ENCODE data around the gene GGT6. TPM values are rescaled to one million over a fixed set of nuclear protein-coding genes. Genes with fewer than 3 reads are reported as not detected.

GGT6 gene
- total and polyA plus RNA-seq, 3 donors from 2014 or later = 2.5 to 5.9 (median 3.8) TPM

DNA sequence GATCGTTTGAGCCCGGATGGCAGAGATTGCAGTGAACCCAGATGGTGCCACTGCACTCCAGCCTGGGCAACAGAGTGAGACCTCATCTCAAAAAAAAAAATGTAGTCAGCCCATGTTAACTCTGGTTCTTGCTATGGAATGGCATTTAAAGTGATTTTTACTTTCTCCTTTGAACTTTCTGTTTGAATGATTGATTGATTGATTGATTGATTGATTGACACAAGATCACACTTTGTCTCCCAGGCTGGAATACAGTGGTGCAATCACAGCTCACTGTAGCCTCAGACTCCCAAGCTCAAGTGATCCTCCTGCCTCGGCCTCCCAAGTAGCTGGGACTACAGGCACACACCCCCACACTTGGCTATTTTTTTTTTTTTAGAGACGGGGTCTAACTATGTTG, 40.9 kb upstream of the GGT6 start:
- Histone ChIP-seq H3K36me3 (ENCODE audit: low read depth, missing control alignments) (no peaks in the 10 kb centered on the region), H3K27ac (no peak overlapping the region), H3K9me3 (no peaks in the 10 kb centered on the region), H3K4me3 (no peak overlapping the region), H3K27me3 (no peaks in the 10 kb centered on the region), H3K4me1 (peaks cover 32% of the 10 kb centered on the region)
- no peak for DNase-seq
- 93 to 97% methylated on average over 4 of the region's 4 CpGs for WGBS, 2 donors
- TF ChIP-seq CTCF (IDR thresholded peaks at IDR 0.05) = no peak
- TF ChIP-seq POLR2A (IDR thresholded peaks at IDR 0.05) = no peak
- intact Hi-C loops (cut with DNase I; ENCODE audit: low total_unique reads) = no loop called here

DNA sequence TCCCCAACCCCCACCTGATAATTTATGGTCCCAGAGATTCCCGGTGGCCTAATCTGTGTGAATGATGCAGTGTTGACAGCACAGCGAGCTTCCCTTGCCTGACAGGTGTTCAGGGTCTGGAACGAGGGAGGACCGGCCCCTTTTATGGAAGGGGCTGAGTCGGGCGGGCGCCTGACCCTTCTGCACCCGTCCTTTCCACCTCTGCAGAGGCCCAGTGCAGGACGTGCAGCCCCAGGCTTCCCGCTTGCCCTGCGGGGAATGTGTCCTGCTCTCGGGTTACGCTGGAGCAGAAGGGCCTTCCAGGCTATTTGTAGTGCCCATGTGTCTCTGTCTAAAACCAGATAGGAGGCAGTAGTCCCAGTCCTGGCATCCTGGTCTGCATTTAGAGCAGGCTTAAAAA, 40.2 kb upstream of the GGT6 start:
- Histone ChIP-seq H3K36me3 (ENCODE audit: low read depth, missing control alignments) (no peaks in the 10 kb centered on the region), H3K9me3 (no peaks in the 10 kb centered on the region), H3K27ac (no peak overlapping the region), H3K27me3 (no peaks in the 10 kb centered on the region), H3K4me1 (peaks cover 24% of the 10 kb centered on the region), H3K4me3 (no peak overlapping the region)
- 81 to 87% methylated on average over 12 to 13 of the region's 13 CpGs for WGBS, 2 donors
- intact Hi-C loops (cut with DNase I; ENCODE audit: low total_unique reads) = no loop called here
- no peak for DNase-seq
- no peak for TF ChIP-seq CTCF (IDR thresholded peaks at IDR 0.05)
- TF ChIP-seq POLR2A (IDR thresholded peaks at IDR 0.05) = no peak

- no peaks in the 10 kb centered on the region for H3K9me3 ChIP-seq
- peak overlapping the region in 1 of 2 donors; percentile 37 for H3K27ac ChIP-seq
- H3K4me1 ChIP-seq = peaks cover 15% of the 10 kb centered on the region
- TF ChIP-seq CTCF (IDR thresholded peaks at IDR 0.05) (no peak), POLR2A (IDR thresholded peaks at IDR 0.05) (no peak)
- no peaks in the 10 kb centered on the region for H3K36me3 ChIP-seq (ENCODE audit: low read depth, missing control alignments)
- DNase-seq = peak; percentile 50
- WGBS, 2 donors = 49 to 58% methylated on average over 6 to 22 of the region's 25 CpGs
- intact Hi-C loops (cut with DNase I; ENCODE audit: low total_unique reads) = no loop called here
- H3K4me3 ChIP-seq = no peak overlapping the region
- no peaks in the 10 kb centered on the region for H3K27me3 ChIP-seq
These were observed 39.3 kb upstream of the GGT6 start for GRCh38 chr17:4599505-4600281.

- Histone ChIP-seq H3K27me3 (no peaks in the 10 kb centered on the region), H3K4me3 (no peak overlapping the region), H3K36me3 (ENCODE audit: low read depth, missing control alignments) (no peaks in the 10 kb centered on the region), H3K27ac (peak overlapping the region in 1 of 2 donors; percentile 61), H3K9me3 (no peaks in the 10 kb centered on the region), H3K4me1 (peaks cover 9% of the 10 kb centered on the region)
- TF ChIP-seq POLR2A (IDR thresholded peaks at IDR 0.05) = no peak
- no peak for TF ChIP-seq CTCF (IDR thresholded peaks at IDR 0.05)
- intact Hi-C loops (cut with DNase I; ENCODE audit: low total_unique reads) = no loop called here
- DNase-seq = peak; percentile 69
- WGBS, 2 donors = 72 to 78% methylated on average over 18 to 20 of the region's 20 CpGs
These were observed 38.6 kb upstream of the GGT6 start for GRCh38 chr17:4598776-4599504.
